GM12872 (cell line): ENCODE measurements around the gene SKA1.

Experiments
- CTCF ChIP-seq: IDR thresholded peaks from 3 replicates; pipeline ENCODE4 v1.5.1; 2011; ENCODE audit warnings: low read depth, mild to moderate bottlenecking, low read length, moderate library complexity; ENCODE audit not compliant: insufficient read depth

Gene SKA1

GRCh38 chr18:50369672-50370071 lies 5.2 kb upstream of the SKA1 start:
- TF ChIP-seq CTCF: no peak

- no peak for TF ChIP-seq CTCF
Measured at GRCh38 chr18:50372743-50373142, 2.1 kb upstream of the SKA1 start.

- TF ChIP-seq CTCF: no peak
Measured at GRCh38 chr18:50373561-50374219, 1.2 kb upstream of the SKA1 start.

GRCh38 chr18:50374220-50374752 lies 560 bp upstream of the SKA1 start:
- no peak for TF ChIP-seq CTCF

GRCh38 chr18:50377061-50377798 lies 2.4 kb downstream of the SKA1 start:
- no peak for TF ChIP-seq CTCF

- TF ChIP-seq CTCF: no peak
Measured at GRCh38 chr18:50388988-50389387, 14.1 kb downstream of the SKA1 start.

- no peak for TF ChIP-seq CTCF
Measured at GRCh38 chr18:50393802-50394201, 19.0 kb downstream of the SKA1 start.
